Endothelial cell (in vitro differentiated cells): ENCODE results near the gene PRKG1. TPM values are rescaled to one million over a fixed set of nuclear protein-coding genes. Genes with fewer than 3 reads are reported as not detected.
A peak's percentile ranks its signal among the peaks of the same experiment; 100 is the strongest.
"Not testable (repeated sequence)": the region's sequence is repeated elsewhere in the genome, so short reads cannot be mapped to it uniquely, and the experiment has no call there.

Experiments
- DNase-seq: peaks from one replicate; pipeline ENCODE4 v3.0.0; 2021; ENCODE audit warnings: low spot score
- H3K27ac Mint-ChIP-seq: one replicate; pipeline ENCODE4 v1.8.0; 2021; ENCODE audit warnings: mixed read lengths, inconsistent platforms; ENCODE audit not compliant: unreplicated experiment
- H3K27me3 Mint-ChIP-seq: one replicate; pipeline ENCODE4 v1.8.0; 2021; ENCODE audit warnings: mild to moderate bottlenecking, moderate library complexity, mixed read lengths, inconsistent platforms; ENCODE audit not compliant: unreplicated experiment
- H3K36me3 Mint-ChIP-seq: one replicate; pipeline ENCODE4 v1.8.0; 2021; ENCODE audit warnings: mild to moderate bottlenecking, low read depth, mixed read lengths, inconsistent platforms; ENCODE audit not compliant: unreplicated experiment
- H3K4me1 Mint-ChIP-seq: one replicate; pipeline ENCODE4 v1.8.0; 2021; ENCODE audit warnings: mild to moderate bottlenecking, mixed read lengths, inconsistent platforms; ENCODE audit not compliant: unreplicated experiment
- H3K4me3 Mint-ChIP-seq: one replicate; pipeline ENCODE4 v1.8.0; 2021; ENCODE audit warnings: mild to moderate bottlenecking, mixed read lengths, inconsistent platforms; ENCODE audit not compliant: unreplicated experiment
- H3K9me3 Mint-ChIP-seq: one replicate; pipeline ENCODE4 v1.8.0; 2021; ENCODE audit warnings: mixed read lengths, inconsistent platforms; ENCODE audit not compliant: unreplicated experiment
- total RNA-seq: library from RNA; stranded (reverse); fragmentation: NEBNext Ultra II Directional; extraction: Animal tissue kit (Norgen Biotek cat#: 25700); gene quantifications from one replicate; pipeline ENCODE4 v1.2.1, GENCODE V29; 2021; ENCODE audit not compliant: unreplicated experiment
- TF ChIP-seq, protein P1 (sequence below): fragments of 200-600 bp; sonication (generic); IDR thresholded peaks from one replicate; pipeline ENCODE4 v1.5.0; 2021; ENCODE audit warnings: antibody characterized with exemption; ENCODE audit not compliant: unreplicated experiment

The PRKG1 gene
- total RNA-seq, 1 donor from 2014 or later = 10.7 TPM

DNA sequence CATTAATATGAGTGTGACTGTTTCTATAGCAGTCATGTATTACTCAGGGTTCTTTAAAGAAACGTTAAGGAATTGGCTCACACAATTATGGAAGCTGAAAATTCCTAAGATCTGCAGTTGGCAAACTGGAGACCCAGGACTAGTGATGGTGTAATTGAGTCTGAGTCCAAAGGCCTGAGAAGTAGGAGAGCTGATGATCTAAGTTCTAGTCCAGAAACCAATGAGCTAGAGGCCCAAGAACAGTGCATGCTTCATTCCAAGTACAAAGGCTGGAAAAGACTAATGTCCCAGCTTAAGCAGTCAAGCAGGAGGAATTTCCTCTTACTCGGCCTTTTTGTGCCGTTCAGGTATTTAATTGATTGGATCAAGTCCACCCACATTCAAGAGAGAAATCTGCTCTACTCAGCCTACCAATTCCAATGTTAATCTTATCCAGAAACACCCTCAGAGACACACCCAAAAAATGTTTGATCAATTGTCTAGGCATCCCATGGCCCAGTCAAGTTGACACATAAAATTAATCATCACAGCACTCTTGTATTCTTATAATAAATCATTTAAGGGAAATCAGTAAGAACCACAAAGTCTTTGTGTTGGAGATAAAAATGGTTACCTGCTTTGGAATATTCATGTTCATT lies 312.1 kb downstream of the PRKG1 start:
- no peaks in the 10 kb centered on the region for H3K27me3 Mint-ChIP-seq
- no peak for DNase-seq
- peaks cover 8% of the 10 kb centered on the region for H3K4me1 Mint-ChIP-seq
- TF ChIP-seq, protein P1, sequence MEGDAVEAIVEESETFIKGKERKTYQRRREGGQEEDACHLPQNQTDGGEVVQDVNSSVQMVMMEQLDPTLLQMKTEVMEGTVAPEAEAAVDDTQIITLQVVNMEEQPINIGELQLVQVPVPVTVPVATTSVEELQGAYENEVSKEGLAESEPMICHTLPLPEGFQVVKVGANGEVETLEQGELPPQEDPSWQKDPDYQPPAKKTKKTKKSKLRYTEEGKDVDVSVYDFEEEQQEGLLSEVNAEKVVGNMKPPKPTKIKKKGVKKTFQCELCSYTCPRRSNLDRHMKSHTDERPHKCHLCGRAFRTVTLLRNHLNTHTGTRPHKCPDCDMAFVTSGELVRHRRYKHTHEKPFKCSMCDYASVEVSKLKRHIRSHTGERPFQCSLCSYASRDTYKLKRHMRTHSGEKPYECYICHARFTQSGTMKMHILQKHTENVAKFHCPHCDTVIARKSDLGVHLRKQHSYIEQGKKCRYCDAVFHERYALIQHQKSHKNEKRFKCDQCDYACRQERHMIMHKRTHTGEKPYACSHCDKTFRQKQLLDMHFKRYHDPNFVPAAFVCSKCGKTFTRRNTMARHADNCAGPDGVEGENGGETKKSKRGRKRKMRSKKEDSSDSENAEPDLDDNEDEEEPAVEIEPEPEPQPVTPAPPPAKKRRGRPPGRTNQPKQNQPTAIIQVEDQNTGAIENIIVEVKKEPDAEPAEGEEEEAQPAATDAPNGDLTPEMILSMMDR = no peak
- H3K9me3 Mint-ChIP-seq = no peaks in the 10 kb centered on the region
- H3K4me3 Mint-ChIP-seq = no peak overlapping the region
- H3K36me3 Mint-ChIP-seq = no peaks in the 10 kb centered on the region
- no peak overlapping the region for H3K27ac Mint-ChIP-seq

DNA sequence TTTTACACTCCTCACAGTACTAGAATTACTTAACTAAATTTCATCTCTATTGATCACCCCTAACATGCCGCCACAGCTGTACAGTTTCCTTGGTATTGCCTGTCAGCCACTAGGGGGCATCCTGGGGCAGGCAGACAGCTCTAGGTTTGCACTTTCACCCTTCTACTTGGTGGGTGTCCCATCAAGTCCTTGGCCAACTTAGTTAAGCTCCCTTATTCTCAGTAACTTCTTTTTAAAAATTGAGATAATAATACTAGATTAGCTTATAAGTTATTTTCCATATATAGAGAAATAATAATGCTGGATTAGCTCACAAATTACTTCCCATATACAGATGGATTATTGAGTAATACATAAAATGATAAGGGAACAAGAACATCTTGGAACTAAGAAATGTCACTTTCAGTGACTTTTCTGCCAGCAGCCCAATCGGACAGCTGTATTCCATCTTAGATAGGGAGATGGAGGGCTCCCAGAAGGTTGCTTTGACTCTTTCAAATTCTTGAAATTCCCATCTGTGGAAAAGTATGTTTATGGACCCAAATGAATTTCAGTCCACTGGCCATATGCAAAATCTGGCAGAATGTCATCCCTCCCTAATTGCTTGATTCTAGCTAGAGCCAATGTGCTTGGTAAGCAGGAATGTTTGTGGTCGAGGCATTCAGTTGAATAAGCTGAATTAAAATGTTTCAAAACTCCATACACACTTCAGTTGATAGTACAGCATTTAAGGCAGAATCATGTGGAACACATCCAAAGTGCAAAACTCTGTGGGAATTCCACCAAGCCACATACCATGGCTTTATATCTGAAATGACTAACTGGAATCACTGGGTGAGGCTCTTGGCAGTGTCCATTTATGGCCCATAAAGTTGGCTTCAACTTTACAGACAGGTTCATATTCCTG lies 315.4 kb downstream of the PRKG1 start:
- Mint-ChIP-seq H3K4me1 (peaks cover 3% of the 10 kb centered on the region), H3K4me3 (no peak overlapping the region), H3K27me3 (no peaks in the 10 kb centered on the region), H3K36me3 (no peaks in the 10 kb centered on the region), H3K9me3 (no peaks in the 10 kb centered on the region), H3K27ac (no peak overlapping the region)
- DNase-seq = peak; percentile 64
- TF ChIP-seq, protein P1 = peak; percentile 79

DNA sequence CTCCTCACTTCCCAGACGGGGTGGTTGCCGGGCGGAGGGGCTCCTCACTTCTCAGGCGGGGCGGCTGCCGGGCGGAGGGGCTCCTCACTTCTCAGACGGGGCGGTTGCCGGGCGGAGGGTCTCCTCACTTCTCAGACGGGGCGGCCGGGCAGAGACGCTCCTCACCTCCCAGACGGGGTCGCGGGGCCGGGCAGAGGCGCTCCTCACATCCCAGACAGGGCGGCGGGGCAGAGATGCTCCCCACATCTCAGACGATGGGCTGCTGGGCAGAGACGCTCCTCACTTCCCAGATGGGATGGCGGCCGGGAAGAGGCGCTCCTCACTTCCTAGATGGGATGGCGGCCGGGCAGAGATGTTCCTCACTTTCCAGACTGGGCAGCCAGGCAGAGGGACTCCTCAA lies 318.7 kb downstream of the PRKG1 start:
- H3K27ac Mint-ChIP-seq, DNase-seq, H3K27me3 Mint-ChIP-seq, H3K9me3 Mint-ChIP-seq, H3K4me3 Mint-ChIP-seq, H3K36me3 Mint-ChIP-seq, H3K4me1 Mint-ChIP-seq: not testable (repeated sequence)

DNA sequence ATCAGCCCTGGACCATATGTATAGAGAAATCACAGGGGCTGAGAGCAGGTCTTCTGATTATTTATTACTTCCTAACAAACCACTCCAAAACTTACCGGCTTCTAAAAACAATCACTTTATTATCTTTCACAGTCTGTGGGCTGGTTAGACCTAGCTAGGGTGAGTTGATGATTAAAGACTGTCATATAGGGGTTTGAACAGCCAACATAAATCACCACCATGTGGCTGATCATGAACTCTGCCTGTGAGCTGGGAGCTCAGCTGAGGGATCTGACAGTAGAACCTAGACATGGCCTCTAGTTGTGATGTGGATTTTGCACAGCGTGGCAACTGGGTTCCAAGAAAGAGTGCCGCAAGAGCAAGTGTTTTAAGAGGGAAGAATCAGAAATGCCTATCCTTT lies 319.8 kb downstream of the PRKG1 start:
- peaks cover 5% of the 10 kb centered on the region for H3K27me3 Mint-ChIP-seq
- TF ChIP-seq, protein P1 = no peak
- H3K36me3 Mint-ChIP-seq = no peaks in the 10 kb centered on the region
- H3K4me3 Mint-ChIP-seq = no peak overlapping the region
- H3K9me3 Mint-ChIP-seq = no peaks in the 10 kb centered on the region
- no peak for DNase-seq
- H3K4me1 Mint-ChIP-seq = no peaks in the 10 kb centered on the region
- H3K27ac Mint-ChIP-seq = no peak overlapping the region

DNA sequence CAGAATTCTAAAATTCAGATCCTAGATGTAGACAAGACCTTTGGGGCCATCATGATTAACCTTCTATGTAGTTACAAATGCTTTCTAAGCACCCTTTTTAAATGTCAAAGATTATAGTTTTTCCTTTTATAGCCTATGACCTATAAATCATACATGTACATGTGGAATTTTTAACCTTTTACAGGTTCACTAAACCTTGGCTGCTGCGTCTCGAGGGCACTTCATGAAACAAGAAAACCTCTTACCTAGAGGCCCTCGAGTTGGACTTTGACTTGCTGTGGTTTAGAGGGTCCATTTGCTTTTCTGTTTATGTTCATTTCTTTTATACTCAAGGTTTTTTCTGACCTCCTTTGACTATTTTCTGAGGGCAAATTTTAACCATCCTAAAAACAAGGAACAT lies 323.0 kb downstream of the PRKG1 start:
- no peak for DNase-seq
- Mint-ChIP-seq H3K9me3 (no peaks in the 10 kb centered on the region), H3K4me1 (no peaks in the 10 kb centered on the region), H3K27ac (no peak overlapping the region), H3K36me3 (no peaks in the 10 kb centered on the region), H3K4me3 (no peak overlapping the region), H3K27me3 (peaks cover 5% of the 10 kb centered on the region)
- TF ChIP-seq, protein P1 = no peak
